NCI-H2029 (cell line): Measurements from ENCODE around the gene FBXO31.
"Not testable (repeated sequence)": the region's sequence is repeated elsewhere in the genome, so short reads cannot be mapped to it uniquely, and the experiment has no call there.

Experiments
- DNase-seq: peaks from one replicate; lab custom pipeline; 2025; lab: John Stamatoyannopoulos, UW

Gene FBXO31

GRCh38 chr16:87342978-87343752, 40.4 kb downstream of the FBXO31 start:
- no peak for DNase-seq

DNA sequence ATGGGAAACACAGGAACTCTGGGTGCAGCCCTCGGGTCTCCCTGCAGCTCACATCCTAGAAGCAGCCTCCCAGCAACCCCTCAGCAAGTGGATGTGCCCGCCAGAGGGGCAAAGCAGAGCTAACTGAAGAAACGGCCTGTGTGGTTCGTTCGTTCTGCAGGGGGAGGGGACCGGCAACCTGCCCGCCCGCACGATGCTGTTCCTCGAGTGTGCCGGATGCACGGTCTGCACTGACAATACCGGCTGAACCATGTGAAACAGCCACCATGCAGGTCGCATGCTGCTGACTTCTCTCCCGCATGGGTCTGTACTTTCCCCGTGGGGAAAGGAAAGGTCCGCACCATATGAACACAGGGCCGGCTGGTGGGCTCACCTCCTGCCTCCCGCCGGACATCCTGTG, 41.1 kb downstream of the FBXO31 start:
- no peak for DNase-seq

DNA sequence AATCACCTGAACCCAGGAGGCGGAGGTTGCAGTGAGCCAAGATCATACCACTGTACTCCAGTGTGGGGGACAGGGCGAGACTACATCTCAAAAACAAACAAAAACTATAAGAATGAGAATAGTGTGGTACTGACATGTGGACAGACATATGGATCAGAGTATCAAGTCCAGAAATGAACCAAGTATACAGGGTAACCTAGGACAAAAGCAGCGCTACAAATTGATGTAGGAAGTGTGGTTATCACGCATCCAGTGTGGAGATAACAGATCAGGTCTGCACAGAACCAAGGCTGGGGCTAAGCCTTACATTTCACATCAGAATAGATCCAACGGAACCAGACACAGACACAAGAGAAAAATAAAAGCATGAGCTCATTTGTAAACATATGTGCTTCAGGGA, 43.4 kb downstream of the FBXO31 start:
- DNase-seq = no peak

DNA sequence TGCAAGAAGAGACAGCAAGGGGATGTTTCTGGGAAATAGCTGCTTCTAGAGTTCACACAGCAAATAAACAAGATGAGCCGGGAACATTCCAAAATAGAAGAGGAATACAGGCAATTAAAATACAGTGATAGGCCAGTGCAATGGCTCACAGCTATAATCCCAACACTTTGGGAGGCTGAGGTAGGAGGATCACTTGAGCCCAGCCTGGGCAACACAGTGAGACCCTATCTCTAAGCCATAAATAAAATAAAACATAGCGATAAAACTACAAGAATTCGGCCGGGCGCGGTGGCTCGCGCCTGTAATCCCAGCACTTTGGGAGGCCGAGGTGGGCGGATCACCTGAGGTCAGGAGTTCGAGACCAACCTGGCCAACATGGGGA, 43.9 kb downstream of the FBXO31 start:
- DNase-seq = not testable (repeated sequence)

DNA sequence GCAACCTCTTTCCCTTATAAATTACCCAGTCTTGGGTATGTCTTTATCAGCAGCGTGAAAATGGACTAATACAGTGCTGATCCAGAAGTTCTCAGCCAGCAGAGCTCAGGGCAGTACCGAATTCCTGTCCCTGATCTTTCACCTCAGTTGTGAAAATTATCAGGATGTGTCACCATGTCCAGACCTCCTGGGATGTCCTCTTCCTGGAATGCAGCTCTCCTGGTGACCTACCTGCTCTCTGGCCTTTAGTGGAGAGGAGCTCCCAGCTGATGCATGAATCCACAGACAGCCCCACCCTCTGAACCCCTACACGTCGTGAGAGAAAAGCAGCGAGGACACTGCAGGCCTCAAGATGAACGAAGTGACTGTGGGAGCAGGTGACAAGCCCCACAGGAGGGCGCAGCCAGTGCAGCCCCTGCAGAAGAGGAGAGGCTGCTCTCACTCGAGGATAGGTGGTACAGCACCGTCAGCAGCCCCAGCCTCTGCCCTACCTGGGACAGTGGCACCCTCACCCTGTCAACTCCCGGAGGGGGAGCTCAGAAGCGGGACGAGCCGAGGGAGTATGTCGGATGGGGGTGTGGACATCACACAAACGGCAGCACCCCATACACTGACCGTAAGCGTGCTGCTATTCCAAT, 44.4 kb downstream of the FBXO31 start:
- DNase-seq = no peak

DNA sequence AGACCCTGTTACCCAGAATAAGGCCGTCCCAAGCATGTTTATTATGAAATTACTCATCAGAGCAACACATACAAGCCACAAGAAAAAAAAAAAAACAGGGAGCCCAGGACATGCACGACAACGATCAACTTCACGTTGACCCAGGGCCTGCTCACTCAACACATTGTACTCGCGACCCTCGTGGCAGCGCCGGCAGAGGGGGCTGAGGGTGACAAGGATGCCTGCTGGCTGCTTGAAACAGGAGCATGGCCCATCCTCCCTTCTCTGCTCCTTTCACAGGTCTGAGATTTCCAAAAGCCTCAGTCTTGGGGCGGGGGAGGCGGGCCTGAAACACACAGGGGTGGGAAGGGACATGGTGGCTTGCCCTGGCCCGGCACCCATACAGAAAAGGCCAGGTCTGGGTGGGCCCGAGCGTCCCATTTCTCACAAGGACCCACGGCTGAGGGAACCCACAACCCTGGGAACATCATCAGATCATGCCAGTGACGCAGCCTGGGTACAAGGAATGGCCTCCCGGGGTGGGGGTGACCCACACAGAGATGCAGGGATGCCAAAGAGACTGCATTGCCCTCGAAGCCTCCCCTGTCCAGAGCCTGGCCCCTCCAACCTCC, 45.3 kb downstream of the FBXO31 start:
- no peak for DNase-seq

- no peak for DNase-seq
These were observed 46.3 kb downstream of the FBXO31 start for GRCh38 chr16:87337262-87337771.

- DNase-seq = no peak
These were observed 46.9 kb downstream of the FBXO31 start for GRCh38 chr16:87336434-87337240.

DNA sequence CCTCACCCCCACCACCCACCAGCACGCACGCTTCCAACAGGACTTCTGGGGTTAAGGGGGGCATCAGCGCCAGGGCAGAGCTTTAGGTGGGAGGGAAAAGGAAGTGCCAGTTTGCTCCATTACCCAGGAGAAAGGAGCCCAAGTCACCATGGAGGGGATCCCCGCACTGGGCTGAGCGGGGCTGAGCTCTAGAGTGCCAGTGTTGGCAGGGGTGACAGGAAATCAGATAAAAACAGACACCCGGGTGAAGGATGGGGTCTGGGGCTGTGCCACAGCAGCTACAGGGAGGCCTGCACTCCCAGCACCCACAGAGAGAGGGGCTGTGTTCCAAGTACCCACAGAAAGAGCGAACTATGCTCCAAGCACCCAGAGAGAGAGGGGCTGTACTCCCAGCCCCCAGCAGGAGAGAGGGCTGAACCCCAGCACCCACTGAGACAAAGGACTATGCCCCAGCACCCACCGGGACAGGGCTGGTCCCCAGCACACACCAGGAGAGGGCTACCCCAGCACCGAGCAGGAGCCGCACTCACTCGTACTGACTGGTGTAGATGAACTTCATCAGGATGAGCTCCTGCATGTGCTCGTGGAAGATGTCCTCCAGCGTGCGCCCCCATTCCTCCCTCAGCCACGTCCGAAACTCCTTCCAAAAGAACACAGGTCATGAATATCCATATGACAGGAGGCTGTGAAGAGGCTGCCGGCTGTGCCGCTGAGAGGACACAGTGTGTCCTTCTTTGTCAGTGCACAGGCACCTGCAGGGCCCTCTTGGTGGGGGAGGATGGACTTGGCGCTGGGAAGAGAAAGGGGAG, 47.7 kb downstream of the FBXO31 start:
- DNase-seq = no peak

DNA sequence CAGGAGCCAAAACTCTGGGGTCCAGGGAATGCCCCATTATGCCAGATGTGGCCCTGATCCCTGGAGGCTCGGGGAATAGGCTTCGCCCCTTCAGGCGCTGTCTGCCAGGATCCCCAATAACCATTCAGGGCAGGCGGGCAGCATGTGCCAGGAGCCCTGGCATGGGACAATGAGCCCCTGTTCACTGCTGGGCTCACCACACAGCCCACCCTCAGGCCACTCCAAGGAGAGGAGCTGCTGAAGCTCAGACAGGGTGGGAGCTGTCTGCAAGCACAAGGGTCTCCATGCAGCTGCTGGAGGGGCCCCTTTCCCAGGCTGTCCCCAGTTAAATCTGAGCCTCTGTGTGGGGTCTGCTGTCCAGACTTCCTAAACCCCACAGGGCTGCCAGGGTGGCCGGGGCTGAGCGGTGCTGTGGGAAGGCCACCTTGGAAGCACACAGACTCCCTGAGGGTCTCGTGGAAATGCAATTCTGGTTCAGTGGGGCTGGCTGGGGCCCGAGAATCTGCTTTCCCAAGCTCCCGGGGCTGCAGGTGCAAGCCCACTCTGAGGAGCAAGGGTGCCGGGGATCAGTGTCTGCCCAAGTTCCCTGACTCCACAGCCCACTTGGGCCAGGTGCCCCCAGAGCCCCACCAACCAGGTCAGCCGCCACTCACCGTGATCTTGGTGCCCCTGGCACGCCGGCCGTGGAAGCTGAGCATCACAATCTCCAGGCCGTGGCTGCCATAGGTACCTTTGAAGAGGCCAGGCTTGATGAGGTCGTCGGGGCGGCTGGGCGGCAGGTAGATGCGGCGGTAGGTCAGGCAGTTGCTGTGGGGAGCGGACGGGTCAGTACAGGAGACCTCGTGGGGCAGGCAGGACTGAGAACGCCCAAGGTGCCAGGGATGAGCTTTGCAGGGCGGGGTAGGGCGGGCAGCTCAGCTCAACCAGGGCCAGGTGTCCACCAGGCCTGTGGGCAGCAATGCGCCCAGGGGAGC, 48.6 kb downstream of the FBXO31 start:
- no peak for DNase-seq

- DNase-seq = no peak
These were observed 49.8 kb downstream of the FBXO31 start for GRCh38 chr16:87333581-87334331.

DNA sequence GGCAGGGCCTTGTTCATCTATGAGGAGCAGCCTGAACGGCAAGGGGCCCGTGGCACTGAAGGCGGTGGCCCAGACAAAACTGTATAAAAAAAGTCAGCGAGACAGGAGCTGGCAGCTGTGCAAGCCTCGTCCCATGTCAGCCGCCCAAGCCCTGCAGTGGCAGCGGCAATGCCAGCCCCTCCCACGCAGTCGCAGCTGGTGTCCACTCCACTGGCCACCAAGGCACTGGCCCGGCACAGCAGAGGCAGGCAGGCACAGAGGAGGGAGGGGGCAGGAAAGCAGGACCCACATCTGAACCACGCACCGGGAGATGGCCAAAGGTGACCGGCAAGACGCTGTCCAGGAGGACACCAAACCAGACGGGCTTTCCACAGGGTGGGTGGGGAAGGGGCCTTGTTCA, 50.5 kb downstream of the FBXO31 start:
- DNase-seq = no peak

GRCh38 chr16:87332150-87332549, 51.4 kb downstream of the FBXO31 start:
- DNase-seq = no peak

GRCh38 chr16:87331241-87331801, 52.3 kb downstream of the FBXO31 start:
- no peak for DNase-seq

DNA sequence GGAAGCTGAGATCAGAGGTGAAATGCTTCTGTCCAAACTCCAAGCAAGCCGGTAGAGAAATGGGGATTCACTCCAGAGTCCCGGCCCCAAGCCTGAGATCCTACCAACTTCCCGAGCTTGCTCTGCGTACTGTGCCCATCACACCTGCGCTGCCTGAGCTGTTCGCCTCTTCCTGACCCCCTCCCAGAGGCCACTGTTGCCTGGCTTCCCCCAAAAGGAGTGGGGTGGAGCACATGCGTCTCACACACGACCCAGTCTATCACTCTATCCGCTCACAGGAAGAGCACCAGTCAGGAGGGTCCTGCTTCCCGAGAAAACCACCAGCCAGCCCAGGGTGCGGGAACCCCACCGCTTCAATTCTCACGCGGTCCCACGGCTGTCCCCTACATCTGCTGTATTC, 52.9 kb downstream of the FBXO31 start:
- DNase-seq = no peak

DNA sequence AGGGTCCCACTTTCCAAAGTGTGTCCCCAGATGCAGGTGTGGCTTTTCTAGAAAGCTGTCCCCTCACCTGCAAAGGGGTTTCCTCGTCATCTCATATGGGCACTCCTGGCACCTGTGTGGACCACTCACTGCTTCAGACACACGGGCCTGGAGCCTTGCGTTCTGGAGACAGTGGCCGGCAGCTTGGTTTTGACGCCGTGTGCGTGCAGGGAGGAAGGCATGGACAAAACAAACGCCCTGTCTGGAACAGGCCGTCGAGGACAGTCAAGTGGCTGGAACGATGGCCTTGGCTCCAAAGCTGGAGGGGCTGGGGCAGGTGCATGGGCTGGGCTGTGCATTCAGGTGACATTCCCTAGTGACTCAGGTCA, 53.3 kb downstream of the FBXO31 start:
- no peak for DNase-seq

DNA sequence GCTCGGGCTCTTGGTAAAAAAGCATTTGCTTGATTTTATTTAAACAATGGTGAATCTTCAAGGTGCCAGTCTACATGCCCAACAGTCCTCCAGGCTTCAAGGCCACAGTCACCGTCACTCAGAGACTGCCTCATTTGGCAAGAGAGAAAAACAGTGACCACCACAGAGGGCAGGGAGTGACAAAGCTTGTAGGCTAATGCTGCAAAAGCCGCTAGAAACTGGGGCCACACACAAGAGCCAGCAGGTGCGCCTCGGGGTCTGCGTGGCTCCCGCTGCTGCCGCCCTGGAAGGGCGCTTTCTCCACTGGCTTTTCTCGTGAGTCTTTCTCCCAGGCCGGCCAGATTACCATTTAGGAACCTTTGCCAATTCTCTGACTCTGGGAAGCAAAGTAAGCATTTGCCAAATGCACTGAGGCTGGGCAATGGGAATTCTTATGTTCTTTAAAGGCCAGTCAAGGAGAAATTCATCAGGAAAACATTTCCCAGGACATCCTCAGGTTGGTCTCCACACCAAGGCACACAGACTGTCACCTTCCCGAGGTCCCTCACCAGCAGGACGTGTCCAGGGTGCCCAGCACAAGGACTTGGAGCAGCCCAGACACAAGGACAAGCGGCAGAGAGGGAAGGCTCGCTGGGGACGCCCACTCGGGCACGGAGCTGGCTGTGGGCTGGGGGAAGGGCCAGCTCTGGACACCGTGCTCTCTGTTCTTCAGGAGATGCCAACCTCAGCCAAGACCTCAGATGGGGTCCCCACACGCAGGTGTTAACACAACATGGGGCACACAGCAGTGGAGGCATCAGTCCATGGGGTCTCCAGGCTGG, 53.9 kb downstream of the FBXO31 start:
- DNase-seq = no peak

DNA sequence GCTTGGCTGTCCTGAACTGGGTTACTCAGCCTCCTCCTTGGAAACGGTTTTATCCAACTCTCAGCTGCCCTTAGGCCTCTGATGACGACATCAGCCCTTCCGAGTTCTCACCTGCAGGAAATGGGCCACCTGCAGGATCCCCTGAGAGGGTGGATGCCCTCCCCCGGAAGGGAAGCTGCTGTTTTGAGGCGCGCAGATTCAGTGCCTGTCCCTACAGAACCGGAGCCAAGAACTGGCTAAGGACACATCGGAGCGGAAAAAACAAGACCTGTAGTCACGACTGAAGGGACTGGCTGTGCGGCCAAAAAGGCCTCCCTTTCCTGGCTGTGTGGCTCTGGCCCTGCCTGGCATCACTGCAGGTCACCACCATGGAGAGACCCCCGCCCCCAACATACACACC, 54.7 kb downstream of the FBXO31 start:
- DNase-seq = no peak
